HG02884 (cell line): Measurements from ENCODE around the gene PTPN23.
"Not testable (repeated sequence)": the region's sequence is repeated elsewhere in the genome, so short reads cannot be mapped to it uniquely, and the experiment has no call there.

Source experiments
- ATAC-seq: cut with Tn5 transposase; IDR thresholded peaks from one replicate; pipeline ENCODE4 v1.9.1; 2021; ENCODE audit warnings: mild to moderate bottlenecking, moderate library complexity; ENCODE audit not compliant: unreplicated experiment

Gene PTPN23

GRCh38 chr3:47434849-47435248 is 54.0 kb downstream of the PTPN23 start:
- ATAC-seq: no peak

DNA sequence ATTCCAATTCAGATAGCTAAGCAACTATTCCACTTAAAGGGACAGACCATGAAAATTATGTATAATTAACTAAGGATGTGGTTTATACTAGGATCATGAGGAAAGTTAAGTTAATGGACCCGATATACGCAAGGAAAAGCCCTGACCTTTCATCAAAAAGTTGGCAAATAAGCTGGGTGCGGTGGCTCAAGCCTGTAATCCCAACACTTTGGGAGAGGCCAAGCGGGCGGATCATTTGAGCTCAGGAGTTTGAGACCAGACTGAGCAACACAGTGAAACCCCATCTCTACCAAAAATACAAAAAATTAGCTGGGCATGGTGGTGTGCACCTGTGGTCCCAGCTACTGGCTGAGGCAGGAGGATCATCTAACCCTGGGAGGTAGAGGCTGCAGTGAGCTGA is 55.4 kb downstream of the PTPN23 start:
- ATAC-seq: no peak

DNA sequence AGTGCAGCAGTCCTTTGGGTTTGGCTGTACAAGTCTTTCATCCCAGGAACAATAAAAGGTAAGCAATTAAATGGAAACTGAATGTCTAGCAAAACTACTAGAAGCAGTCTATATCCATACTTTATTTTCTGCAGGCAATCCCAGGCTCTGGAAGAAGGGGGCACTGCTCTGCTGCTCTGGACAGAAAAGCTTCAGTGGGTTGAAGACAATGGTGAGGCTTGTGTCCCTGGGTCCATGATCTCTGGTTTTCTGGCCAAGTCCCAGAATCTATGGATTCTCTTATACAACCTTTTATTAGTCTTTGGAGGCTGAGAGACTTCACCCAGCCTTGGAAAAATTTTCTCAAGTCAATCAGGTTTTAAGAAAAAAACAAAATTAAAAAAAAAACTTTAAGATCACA is 59.3 kb downstream of the PTPN23 start:
- ATAC-seq: no peak

GRCh38 chr3:47441796-47442551 is 61.2 kb downstream of the PTPN23 start:
- ATAC-seq: no peak

DNA sequence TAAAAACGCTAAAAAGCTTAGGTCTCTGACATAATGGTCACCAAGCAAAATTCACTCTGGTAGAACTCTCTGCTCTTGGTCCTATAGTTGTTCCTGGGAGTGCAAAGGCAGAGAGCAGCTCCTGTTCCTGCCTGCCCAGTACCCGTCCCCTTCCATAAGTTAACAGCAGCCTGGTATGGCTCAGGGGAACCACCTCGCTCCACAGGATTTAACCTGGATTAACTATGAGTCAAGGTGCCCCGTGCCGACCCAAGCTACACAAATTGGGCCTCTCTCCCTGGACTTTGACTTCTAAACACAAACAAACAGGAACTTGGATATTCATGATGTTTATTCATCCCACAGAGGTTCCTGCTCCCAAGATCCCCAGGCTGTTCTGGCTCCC is 62.8 kb downstream of the PTPN23 start:
- no peak for ATAC-seq

DNA sequence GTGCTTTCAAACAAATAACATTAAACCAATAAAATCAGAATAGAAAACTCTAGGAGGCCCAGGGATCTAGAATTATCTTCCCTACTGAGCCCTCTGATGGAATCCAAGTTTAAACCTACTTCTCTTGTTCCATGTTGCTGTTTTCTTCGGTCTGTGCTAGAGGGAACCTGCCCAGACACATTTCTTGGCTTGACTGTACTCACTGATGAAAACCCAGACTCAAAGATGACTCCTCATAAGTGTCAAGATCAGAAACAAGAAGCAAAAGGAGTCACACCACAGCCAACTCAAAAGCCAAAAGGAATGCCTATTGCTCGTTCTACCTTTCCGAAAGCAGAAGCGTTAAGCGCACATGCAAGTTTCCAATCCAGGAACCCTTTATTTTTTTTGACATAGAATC is 63.3 kb downstream of the PTPN23 start:
- ATAC-seq: no peak

DNA sequence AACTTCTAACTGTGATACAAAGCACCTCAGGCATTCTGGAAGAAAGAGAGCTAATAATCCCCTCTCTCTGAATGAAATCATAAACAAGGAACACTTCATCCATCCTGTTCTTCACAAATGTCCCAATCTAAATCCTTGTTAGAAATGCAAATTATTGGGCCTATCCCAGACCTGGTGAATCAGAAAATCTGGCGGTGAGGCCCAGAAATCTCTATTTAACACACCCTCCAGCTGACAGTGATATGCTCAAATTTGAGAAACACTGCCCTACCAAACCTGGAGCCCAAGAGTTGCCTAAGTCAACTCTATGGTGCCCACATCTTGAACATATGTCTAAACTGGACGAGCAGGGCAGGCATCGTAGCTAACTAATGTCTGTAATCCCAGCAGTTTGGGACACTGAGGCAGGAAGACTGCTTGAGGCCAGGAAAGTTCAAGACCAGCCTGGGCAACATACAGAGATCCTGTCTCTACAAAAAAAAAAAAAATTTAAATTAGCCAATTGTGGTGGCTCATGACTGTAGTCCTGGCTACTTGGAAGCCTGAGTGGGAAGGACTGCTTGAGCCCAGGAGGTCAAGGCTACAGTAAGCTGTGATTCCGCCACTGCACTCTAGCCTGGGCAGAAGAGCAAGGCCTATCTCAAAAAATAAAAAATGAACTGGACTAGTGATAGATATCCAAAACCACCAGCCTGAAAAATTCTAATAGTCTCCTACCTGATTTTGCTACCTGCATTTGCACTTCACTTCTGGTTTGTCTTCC is 71.8 kb downstream of the PTPN23 start:
- no peak for ATAC-seq

DNA sequence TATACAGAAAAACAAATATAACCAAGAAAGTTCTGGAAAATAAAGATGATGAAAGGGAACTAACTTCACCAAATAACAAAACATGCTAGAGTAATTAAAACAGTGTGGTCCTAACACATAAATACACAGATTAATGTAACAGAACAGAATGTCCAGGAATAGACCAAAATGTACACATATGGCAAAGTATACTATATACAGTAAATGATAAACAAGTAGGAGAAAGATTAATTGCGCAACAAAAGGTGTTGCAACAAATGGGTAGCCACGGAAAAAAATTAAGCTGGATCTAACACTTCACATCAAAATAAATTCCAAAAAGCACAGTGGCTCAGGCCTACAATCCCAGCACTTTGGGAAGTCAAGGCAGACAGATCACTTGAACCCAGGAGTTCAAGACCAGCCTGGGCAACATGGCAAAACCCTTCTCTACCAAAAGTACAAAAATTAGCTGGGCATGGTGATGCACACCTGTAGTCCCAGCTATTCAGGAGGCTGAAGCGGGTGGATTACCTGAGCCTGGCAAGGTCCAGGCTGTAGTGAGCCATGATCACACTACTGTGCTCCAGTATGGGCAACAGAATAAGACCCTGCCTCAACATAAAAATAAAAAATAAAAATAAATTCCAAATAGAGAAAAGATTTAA is 75.1 kb downstream of the PTPN23 start:
- no peak for ATAC-seq

DNA sequence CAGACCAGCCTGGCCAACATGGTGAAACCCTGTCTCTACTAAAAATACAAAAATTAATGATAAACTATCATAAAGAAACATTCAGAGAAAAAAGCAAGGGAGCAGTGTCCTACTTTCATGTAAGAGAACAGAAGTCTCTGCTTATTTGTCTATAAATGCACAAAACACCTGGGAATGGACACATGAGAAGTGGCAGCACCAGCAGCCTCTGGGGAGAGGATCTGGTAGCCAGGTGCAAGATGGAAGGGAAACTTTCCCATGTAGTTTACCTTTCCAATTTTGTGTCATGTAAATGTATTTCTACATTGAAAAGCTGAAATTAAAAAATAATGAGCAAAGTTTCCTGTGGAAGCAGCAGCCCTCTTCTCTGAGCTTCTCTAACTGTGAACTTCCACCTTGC is 76.2 kb downstream of the PTPN23 start:
- no peak for ATAC-seq

DNA sequence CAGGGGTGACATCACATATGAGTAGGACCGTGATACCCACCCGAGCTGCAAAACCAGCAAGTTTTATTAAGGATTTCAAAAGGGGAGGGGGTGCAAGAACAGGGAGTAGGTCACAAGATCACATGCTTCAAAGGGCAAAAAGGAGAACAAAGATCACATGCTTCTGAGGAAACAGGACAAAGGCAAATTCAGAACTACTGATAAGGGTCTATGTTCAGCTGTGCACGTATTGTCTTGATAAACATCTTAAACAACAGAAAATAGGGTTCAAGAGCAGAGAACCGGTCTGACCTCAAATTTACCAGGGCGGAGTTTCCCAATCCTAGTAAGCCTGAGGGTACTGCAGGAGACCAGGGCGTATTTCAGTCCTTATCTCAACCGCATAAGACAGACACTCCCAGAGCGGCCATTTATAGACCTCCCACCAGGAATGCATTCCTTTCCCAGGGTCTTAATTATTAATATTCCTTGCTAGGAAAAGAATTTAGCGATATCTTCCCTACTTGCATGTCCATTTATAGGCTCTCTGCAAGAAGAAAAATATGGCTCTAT is 78.8 kb downstream of the PTPN23 start:
- ATAC-seq: not testable (repeated sequence)
